HepG2 (cell line): ENCODE measurements around the gene XXYLT1.

ENCODE experiments used
- ATF4 ChIP-seq, 2 experiments: fragments of 450-650 bp in 1 of 2; sonication (generic) in 1 of 2; formaldehyde crosslinking; IDR thresholded peaks; 2 replicates each; pipeline versions ENCODE4 v1.5.0 to v1.8.0; 2020 to 2022; ENCODE audit warnings: mild to moderate bottlenecking in 1 of 2, missing genetic modification reagents in 1 of 2
- DPF2 ChIP-seq: sonication (generic); formaldehyde crosslinking; IDR thresholded peaks from 2 replicates; pipeline ENCODE4 v1.4.0; 2020; ENCODE audit warnings: mild to moderate bottlenecking, low read depth, missing genetic modification reagents, borderline replicate concordance
- ESRRA ChIP-seq: sonication (generic); formaldehyde crosslinking; IDR thresholded peaks from 2 replicates; pipeline ENCODE4 v1.5.1; 2020; ENCODE audit warnings: mild to moderate bottlenecking, low read depth, missing genetic modification reagents
- NR0B2 ChIP-seq: sonication (generic); formaldehyde crosslinking; IDR thresholded peaks from 2 replicates; pipeline ENCODE4 v1.4.0; 2020; ENCODE audit warnings: mild to moderate bottlenecking, missing genetic modification reagents
- NRL ChIP-seq: sonication (generic); formaldehyde crosslinking; IDR thresholded peaks from 2 replicates; pipeline ENCODE4 v1.5.0; 2020; ENCODE audit warnings: missing genetic modification reagents, mild to moderate bottlenecking, moderate library complexity, borderline replicate concordance
- POLR2A ChIP-seq, 2 experiments: IDR thresholded peaks; 2 replicates each; pipeline ENCODE4 v1.6.1; 2011; ENCODE audit warnings: low read depth in 2 of 2, low read length in 2 of 2, mild to moderate bottlenecking in 1 of 2, moderate library complexity in 1 of 2; ENCODE audit not compliant: insufficient read depth in 1 of 2
- ZNF788 ChIP-seq: sonication (generic); formaldehyde crosslinking; IDR thresholded peaks from 2 replicates; pipeline ENCODE4 v1.5.0; 2020; ENCODE audit warnings: mild to moderate bottlenecking, missing genetic modification reagents, borderline replicate concordance

- no peak for TF ChIP-seq NRL
- no peak for TF ChIP-seq NR0B2
- TF ChIP-seq ZNF788 (CRISPR knock-in tag), result no peak
- no peak for TF ChIP-seq DPF2 (CRISPR knock-in tag)
- TF ChIP-seq POLR2A (IDR thresholded peaks at IDR 0.05; ENCODE audit: insufficient read depth in 1 of 2, low read depth in 2 of 2, low read length in 2 of 2), result no peak
- TF ChIP-seq ESRRA, result no peak
- no peak for TF ChIP-seq ATF4 (CRISPR knock-in tag; IDR thresholded peaks at IDR 0.05)
These were observed 51.4 kb downstream of the XXYLT1 start for GRCh38 chr3:195219351-195220230.
